Activated CD8-positive, alpha-beta memory T cell treated with anti-CD3 and anti-CD28 coated beads, Interleukin-2, amount 50 U/mL, for 24 hours (primary cell): Measurements from ENCODE around the gene STK11.
"Not testable (repeated sequence)": the region's sequence is repeated elsewhere in the genome, so short reads cannot be mapped to it uniquely, and the experiment has no call there.

ENCODE experiments used
- DNase-seq: peaks from one replicate; pipeline ENCODE4 v3.0.0-alpha.2; 2020; ENCODE audit errors: extremely low read depth

The STK11 gene

DNA sequence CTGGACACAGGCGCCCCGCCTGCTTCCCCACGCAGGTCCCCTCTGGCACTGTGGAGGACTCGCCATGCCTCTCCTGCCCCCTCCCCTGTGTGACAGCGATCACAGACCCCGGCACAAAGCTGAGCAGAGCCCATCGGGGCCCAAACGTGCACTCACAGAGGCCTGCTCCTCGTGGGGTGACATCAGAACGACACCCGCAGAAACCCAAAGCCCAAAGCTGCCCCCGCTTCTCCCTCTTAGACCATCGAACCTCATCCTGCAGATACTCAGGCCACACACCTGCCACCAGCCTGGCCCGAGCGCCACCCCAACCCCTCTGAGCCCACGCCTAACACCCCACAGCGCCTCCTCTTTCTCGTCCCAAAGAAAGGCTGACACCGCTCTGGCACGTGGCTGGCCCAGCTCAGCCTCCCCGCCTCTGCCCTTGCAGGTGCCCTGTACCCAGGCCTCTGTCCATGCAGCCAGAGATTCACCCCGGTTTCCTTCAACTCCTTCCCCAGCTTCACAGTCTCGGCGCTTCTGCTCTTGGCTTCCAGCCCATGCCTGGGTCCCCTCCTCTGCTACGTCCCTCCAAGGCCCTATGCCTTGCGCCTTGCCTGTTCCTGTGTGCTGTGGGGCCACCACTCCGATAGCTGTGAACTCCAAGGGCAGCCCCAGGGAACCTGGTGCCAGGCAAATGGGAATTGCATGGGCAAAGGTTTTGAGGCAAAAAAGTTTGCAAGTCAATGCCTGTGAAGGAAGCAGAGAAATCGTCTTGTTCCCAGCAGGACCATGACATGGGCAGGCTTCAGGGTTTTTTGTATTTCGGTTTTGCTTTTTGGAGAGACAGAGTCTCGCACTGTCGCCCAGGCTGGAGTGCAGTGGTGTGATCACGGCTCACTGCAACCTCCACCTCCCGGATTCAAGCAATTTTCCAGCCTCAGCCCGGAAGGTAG is 33.1 kb downstream of the STK11 start:
- no peak for DNase-seq

DNA sequence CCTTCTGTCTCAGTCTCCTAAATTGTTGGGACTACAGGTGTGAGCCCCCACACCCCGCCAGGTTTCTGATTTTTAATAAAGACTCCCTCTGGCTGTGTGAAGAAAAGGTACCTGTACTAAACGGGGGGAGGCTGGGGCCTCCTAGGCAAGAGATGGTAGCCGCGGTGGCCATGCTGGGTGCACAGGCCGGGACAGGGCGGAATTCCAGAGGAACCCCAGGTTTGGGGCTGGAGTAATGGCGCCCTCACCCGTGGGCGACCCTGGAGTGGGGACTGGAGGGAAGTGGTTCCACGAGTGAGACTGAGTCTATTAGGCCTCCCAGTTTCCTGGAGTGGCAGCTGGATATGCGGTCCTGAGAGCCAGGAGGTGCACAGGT is 33.8 kb downstream of the STK11 start:
- no peak for DNase-seq

DNA sequence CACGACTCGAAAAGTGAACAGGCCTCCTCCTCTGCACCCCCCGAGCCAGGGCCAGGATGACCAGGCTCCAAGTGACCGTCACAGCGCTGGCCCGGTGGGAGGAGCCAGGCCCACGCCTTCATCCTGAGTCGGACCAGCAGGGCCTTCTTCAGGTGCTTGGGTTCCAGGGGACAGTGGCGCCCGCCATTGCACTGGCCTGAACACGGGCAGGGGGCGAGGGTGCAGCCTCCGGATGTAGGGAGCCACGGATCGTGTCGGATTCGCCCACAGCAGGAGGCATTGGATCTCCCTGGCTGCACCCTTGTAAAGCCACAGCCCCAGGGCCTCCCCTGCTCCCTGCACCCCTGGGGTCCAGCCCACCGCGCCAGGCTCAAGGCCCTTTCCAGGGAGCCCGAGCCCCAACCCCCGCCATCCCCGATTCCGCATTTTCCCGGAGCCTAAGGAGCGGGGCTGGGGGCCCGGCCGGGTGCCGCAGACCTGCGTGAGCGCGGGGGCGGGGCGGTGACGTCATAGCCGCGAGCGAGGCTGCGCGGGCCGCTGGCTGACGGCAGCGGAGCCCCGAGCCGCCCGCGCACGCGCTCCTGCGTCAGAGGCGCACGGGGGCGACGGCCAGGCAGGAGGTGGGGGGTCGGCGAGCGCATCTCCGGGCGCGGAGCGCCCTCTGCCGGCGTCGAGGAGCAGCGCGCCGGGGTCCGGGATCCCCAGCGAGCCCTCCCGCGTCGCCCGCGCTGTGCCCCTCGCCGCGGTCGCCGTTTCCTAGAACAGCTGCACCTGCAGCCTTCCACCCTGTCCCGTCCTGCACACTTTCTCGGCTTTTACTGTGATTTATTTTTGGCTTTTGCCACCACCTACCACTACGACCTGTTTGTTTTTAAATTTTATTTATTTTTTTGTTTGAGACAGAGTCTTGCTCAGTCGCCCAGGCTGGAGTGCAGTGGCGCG is 34.5 kb downstream of the STK11 start:
- peak; percentile 69 for DNase-seq

DNA sequence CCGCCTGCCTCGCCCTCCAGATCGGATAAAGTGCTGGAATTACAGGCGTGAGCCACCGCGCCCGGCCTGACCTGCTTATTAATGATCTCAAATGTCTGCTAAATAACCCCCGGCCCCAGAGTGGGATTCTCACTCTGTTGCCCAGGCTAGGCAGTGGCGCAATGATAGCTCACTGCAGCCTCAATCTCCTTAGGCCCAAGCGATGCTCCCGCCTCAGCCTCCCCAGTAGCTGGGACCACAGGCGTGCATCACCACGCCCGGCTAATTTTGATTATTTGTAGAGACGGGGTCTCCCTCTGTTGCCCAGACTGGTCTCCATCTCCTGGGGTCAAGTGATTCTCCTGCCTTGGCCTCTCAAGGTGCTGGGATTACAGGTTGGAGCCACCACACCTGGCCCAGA is 35.3 kb downstream of the STK11 start:
- DNase-seq = no peak

DNA sequence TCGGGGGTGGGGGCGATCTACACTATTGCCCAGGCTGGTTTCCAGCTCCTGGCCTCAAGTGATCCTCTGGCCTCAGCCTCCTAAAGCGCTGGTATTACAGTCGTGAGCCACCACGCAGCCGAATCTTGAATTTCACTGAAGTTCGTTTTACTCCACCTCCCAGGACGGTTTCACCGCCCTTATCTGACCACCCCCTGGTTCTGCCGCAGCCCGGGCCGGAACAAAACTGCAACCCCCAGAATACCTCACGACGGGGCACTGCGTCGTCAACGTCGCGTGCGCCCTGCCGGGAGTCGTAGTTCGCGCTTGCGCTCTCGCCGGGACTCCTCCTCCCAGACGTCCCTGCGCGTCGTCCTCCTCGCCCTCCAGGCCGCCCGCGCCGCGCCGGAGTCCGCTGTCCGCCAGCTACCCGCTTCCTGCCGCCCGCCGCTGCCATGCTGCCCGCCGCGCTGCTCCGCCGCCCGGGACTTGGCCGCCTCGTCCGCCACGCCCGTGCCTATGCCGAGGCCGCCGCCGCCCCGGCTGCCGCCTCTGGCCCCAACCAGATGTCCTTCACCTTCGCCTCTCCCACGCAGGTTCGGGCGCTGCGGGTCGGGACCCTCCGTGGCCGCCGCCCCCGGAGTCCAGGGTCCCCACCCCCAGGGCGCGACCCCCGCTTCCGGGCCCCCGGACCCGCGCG is 36.0 kb downstream of the STK11 start, which contains the start of gene ATP5F1D:
Gene ATP5F1D (plus strand): TSS at position 335 of the 679 bp plus-strand sequence. CDS start 100 bp downstream, at position 435.
- DNase-seq = peak; percentile 82

DNA sequence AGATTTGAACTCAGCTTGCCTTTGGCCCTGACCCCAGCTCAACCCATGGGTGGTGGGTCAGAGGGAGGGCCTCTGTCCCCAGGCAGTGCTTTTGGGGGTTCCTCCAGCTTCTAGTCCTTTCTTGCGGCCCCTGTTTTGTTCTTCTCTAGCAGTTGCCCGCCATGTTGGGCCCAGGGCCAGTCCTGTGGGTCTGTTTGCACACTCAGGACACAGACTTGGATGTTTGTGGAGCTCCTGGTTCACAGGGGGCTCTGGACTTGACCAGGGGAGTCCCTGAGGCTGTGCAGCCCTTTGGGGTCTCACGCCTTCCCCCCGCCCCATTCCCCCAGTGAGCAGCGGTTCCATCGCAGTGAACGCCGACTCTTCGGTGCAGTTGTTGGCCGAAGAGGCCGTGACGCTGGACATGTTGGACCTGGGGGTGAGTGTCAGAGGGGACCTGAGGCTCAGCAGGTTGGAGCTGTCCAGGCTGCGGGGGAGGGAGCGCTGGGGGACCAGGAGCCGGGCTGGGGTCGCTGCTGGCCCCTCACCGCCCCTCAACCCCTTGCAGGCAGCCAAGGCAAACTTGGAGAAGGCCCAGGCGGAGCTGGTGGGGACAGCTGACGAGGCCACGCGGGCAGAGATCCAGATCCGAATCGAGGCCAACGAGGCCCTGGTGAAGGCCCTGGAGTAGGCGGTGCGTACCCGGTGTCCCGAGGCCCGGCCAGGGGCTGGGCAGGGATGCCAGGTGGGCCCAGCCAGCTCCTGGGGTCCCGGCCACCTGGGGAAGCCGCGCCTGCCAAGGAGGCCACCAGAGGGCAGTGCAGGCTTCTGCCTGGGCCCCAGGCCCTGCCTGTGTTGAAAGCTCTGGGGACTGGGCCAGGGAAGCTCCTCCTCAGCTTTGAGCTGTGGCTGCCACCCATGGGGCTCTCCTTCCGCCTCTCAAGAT is 38.5 kb downstream of the STK11 start:
- no peak for DNase-seq

DNA sequence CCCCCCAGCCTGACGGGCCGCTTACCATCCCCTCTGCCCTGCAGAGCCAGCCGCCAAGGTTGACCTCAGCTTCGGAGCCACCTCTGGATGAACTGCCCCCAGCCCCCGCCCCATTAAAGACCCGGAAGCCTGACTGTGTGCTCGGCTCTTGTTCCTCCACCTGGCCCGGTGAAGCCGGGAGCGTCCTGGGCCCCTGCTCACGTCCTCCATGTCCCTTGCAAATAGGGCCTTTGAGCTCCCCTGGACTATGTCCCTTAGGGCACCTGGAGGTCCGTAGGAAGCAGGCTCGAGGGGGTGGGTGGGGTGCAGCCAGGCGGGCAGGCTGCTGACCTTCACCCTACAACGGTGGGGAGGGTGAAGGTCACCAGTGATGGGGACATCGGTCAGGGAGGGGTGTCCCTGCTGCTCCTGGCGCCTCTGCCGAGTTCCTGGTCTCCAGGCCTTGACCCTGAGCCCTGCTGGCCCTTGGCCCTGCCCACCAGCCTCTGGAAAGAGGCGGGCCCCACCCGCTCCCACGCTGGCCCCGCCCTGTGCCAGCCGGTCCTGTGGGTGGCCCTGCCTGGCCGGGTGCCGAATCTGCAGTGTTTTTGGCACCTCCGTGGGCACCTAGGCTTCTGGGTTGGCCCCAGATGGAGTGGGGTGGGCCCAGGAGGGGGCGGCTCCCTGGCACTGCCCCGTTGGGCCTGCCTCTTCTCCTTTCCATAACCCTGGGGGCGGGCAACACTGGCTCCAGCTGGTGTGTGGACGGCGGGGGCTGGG is 39.3 kb downstream of the STK11 start:
- no peak for DNase-seq

DNA sequence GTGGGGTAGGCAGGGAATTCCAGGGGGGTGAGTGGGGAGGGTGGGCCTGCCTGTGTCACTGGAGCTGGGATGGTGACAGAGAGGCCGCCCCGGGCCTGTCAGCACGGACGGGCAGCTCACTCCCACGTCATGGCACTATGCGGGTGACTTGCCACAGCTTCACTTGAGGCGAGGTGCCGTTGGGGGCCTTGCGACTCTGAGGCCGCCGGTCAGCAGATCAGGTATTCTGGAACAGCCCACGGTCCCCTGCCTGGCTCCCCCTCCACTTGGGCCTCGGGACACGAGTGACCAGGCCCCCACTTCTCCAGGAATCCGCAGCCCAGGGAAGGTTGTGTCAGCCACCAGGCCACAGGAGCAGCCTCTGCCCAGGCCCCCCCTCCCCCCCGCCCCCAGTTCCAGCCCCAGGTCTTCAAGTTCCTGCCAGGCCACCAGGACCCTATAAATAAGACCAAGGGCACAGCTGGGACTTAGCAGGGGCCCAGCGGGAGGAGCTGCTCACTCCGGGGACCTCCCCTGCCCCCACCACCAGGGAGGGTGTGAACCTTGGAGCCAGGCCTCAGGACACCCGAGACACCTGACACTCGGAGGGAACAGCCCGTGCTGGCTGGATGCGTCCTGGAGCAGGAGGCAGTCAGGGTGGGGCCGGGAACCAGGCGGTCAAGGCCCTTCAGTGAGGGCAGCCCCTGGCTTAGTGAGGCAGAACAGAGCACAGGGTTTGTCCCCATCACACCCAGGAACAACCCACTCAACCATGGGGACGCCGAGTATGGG is 40.1 kb downstream of the STK11 start:
- DNase-seq = no peak

DNA sequence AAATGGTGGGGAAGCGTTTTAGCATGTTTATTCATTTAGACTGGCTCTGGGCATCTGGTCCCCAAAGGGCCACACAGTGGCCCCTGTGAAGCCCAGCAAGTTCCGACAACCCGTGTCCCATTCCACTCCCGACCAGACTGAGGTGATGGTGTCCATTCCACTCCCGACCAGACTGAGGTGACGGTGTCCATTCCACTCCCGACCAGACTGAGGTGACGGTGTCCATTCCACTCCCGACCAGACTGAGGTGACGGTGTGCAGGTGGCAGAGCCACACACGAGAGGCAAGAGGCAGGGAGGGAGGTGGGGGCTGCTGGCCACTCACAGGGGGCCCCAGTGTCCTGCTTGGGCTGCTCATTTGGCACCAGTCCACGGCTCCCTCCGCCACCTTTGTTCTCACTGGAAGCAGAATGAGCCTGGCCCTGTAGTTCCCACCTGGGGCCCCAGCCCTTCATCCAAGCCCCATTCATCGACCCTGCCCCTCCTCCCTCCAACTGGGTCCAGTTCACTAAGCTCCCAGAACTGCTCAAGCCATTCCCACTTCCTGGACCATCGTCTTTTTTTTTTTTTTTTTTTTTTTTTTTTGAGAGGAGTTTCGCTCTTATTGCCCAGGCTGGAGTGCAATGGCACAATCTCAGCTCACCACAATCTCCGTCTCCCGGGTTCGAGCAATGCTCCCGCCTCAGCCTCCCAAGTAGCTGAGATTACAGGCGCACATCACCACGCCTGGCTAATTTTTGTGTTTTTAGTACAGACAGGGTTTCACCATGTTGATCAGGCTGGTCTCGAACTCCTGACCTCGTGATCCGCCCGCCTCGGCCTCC is 40.9 kb downstream of the STK11 start:
- DNase-seq = not testable (repeated sequence)

DNA sequence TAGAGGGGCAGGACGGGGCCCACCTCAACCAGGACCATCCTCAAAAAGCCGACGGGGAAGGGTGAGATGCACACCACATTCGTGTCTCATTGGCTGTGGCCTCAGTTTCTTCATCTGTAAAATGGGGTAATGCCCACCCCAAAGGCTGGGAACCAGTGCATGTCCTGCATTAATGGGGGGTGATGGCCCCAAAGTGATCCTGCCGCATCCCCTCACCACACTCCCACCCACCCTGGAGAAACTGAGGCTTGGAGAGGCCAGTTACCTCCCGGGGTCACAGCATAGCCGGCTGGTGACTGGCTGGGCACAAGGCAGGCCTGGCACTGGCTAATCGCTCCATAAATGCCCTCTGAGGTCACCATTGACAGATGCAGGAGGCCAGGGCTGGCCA is 42.2 kb downstream of the STK11 start:
- DNase-seq = no peak

DNA sequence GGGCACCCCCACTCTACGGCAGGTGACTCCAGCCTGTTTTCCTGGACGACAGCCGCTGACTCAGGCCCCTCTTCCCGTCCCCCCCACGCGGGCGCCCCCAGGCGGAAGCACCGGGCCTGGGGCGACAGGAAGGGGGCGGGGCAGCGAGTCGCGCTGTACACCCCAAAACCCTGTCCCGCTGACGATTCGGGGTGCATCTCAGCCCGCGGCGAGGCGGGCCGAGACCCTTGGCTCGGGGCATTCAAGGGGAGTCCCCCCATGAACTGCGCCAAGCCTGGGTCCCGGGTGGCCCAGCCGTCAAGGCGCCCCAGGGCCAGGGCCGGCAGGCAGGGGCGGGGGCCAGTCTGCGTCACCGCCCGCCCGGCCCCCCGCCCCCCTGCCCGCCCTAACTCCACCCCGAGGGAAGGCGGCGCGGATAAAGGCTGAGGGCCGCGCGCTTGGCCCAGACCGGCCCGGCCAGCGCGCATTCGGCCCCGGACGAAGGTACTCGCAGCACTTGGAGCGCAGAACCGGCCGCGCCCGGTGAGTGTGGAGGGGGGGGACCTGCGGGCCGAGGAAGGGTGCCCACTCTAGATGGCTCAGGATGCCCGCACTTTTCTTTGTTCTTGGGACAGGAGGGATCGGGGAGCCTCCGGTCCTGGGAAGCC is 42.7 kb downstream of the STK11 start, which contains the start of gene MIDN:
Gene MIDN (plus strand): TSS at position 445 of the 647 bp plus-strand sequence. CDS start 1,714 bp downstream, outside the sequence.
- no peak for DNase-seq

DNA sequence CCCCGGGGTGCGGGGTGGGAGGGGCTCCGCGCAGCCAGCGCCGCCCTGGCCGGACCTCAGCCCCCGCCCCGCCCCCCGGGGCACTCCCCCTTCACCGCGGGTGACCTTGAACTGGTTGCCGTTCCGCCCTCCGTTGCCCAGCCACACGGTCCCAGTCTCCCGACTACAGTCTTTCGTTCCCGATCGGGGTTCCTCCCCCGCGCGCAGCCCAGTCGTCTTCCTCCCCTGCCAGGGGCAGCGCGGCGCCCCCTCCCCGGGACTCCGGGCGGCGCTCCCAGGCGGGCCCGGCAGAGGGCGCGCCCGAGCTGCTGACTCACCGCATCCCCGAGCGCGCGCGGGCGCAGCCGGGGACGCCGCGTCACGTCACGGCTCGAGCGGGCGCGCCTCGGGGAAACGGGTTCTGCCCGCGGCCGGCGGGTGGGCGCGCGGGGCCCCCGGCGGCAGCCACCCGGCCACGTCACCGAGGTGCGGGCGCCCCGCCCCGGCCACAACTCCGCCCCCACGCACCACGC is 43.3 kb downstream of the STK11 start:
- no peak for DNase-seq

DNA sequence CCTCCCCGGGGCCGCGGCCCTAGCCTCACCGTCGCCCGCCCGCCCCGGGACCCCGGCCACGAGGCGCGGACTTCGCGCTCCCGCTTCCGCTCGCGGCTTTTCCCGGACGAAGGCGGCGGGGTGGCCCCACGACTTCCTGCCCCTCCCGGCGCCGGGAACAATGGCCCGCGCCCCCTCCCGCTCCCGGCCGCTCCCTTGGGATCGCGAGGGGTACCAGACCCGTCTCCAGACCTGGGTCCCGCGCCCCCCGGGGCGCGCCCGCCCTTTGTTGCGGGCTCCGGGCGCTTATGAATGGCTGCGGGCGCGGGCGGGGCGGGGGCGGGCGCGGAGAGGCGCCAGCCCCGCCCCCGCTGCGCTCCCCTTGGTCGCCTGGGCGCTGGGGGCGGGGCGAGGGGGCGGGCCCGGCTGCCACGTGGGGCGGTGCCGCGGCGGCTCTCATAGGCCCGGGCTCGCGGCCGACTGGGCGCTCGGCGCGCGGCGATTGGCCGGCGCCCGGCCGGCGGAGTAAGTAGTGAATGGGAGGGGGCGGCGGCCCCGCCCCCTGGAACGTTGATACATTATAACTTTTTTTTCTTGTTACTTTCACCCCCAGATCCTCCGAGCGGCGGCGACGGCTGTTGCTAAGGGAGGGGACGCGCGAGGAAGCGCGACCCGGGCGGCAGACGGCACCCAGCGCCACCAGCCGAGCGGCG is 43.9 kb downstream of the STK11 start:
- DNase-seq = peak; percentile 73

DNA sequence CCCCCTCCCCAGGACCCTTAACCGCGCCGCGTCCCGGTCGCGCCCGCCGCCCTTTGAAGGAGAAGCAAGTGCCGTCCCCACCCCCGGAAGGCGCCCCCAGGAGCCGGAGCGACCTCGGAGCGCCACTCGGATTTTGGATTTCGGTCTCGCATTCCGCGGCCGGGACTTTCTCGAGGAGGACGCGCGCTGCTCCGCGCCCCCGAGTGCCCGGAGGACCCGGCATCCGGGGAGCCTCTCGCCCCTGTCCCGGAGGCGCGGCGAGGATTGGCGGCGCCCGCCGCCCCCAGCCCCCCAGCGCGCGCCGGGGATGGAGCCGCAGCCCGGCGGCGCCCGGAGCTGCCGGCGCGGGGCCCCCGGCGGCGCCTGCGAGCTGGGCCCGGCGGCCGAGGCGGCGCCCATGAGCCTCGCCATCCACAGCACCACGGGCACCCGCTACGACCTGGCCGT is 44.4 kb downstream of the STK11 start:
- no peak for DNase-seq

DNA sequence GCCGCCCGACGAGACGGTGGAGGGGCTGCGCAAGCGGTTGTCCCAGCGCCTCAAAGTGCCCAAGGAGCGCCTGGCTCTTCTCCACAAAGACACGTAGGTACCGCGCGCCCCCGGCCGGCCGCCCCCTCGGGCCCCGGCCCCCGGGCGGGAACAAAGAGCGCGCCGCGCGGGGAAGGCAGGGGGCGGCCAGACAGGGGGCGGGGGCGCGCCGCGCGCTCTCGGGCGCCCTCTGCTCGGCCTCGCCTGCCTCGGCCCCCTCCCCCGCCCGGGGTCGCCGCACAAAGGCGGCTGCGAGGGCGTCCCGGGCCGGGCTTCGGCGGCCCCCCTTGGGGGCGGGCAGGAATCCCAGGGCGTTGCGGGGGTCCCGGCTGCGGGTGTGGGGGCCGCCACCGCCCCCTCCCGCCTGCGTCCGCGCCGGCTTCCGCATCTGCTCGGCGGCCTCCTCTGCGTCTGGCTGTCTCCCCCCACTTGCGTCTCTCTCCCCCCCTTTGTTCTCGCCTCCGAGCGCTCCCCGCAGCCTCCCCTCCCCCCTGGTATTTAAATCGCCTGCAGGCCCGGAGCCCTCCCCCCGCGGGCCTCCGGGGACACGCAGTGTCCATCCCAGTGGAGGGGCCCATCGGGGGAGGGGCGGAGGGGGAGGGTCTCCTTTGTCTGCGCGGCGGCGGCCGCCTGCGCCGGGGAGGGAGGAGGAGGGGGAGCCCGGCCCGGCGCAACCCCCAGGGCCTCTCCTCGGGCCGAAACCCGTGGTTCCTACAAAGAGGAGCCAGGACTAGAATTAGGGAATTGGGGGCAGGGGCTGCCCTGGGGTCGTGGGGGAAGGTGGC is 45.1 kb downstream of the STK11 start:
- DNase-seq = no peak
